HepG2 (cell line): ENCODE measurements around the gene BCAT1. TPM values are rescaled to one million over a fixed set of nuclear protein-coding genes. Genes with fewer than 3 reads are reported as not detected.

Source experiments
- AGO2 ChIP-seq: fragments of 200-400 bp; formaldehyde crosslinking; optimal IDR thresholded peaks from 2 replicates; pipeline ENCODE3; 2017; ENCODE audit warnings: mild to moderate bottlenecking, low read depth, low read length, moderate library complexity
- AKAP8 ChIP-seq: sonication (generic); formaldehyde crosslinking; IDR thresholded peaks from 2 replicates; pipeline ENCODE4 v1.5.1; 2020; ENCODE audit warnings: mild to moderate bottlenecking, missing genetic modification reagents
- BCL6 ChIP-seq: IDR thresholded peaks from 2 replicates; pipeline ENCODE4 v1.6.1; 2016; ENCODE audit warnings: missing genetic modification reagents, missing compliant biosample characterization
- CEBPB ChIP-seq: IDR thresholded peaks from 2 replicates; pipeline ENCODE4 v1.6.1; 2011; ENCODE audit warnings: low read depth, low read length, improper control_type of control experiment, borderline replicate concordance
- CREB3 ChIP-seq: sonication (generic); formaldehyde crosslinking; IDR thresholded peaks from 2 replicates; pipeline ENCODE4 v1.5.0; 2020; ENCODE audit warnings: missing genetic modification reagents
- CSRNP1 ChIP-seq: sonication (generic); formaldehyde crosslinking; IDR thresholded peaks from 2 replicates; pipeline ENCODE4 v1.8.1; 2023; ENCODE audit warnings: mild to moderate bottlenecking, missing genetic modification reagents
- DBP ChIP-seq: sonication (generic); formaldehyde crosslinking; IDR thresholded peaks from 2 replicates; pipeline ENCODE4 v1.4.0; 2020; ENCODE audit warnings: missing genetic modification reagents; ENCODE audit errors: not compliant biosample characterization
- DNMT1 ChIP-seq: sonication (generic); formaldehyde crosslinking; IDR thresholded peaks from 2 replicates; pipeline ENCODE4 v1.5.1; 2020; ENCODE audit warnings: mild to moderate bottlenecking, missing genetic modification reagents
- FOSL1 ChIP-seq: sonication (generic); formaldehyde crosslinking; IDR thresholded peaks from 2 replicates; pipeline ENCODE4 v1.9.0; 2021; ENCODE audit warnings: missing genetic modification reagents, borderline replicate concordance
- GATA4 ChIP-seq: sonication (generic); IDR thresholded peaks from 2 replicates; pipeline ENCODE4 v1.6.1; 2016; ENCODE audit warnings: antibody characterized with exemption, low read depth, borderline replicate concordance
- IRF2 ChIP-seq: IDR thresholded peaks from 2 replicates; pipeline ENCODE4 v1.6.1; 2018; ENCODE audit warnings: missing genetic modification reagents, missing compliant biosample characterization
- IRX3 ChIP-seq: sonication (generic); formaldehyde crosslinking; IDR thresholded peaks from 2 replicates; pipeline ENCODE4 v1.8.1; 2023; ENCODE audit warnings: mild to moderate bottlenecking, low read depth, missing genetic modification reagents, borderline replicate concordance
- KLF13 ChIP-seq: sonication (generic); formaldehyde crosslinking; IDR thresholded peaks from 2 replicates; pipeline ENCODE4 v1.4.0; 2020; ENCODE audit warnings: mild to moderate bottlenecking, missing genetic modification reagents
- KMT2A ChIP-seq: sonication (generic); formaldehyde crosslinking; IDR thresholded peaks from 2 replicates; pipeline ENCODE4 v1.4.0; 2020; ENCODE audit warnings: missing genetic modification reagents
- POGZ ChIP-seq: sonication (generic); formaldehyde crosslinking; IDR thresholded peaks from 2 replicates; pipeline ENCODE4 v1.4.0; 2020; ENCODE audit warnings: mild to moderate bottlenecking, missing genetic modification reagents
- RBM22 ChIP-seq: fragments of 200-400 bp; formaldehyde crosslinking; optimal IDR thresholded peaks from 2 replicates; pipeline ENCODE3; 2017; ENCODE audit warnings: mild to moderate bottlenecking, low read length, moderate library complexity
- TCF7L2 ChIP-seq: IDR thresholded peaks from 2 replicates; pipeline ENCODE4 v1.6.1; 2011; ENCODE audit warnings: mild to moderate bottlenecking, low read depth, low read length, moderate library complexity
- TFE3 ChIP-seq: IDR thresholded peaks from 2 replicates; pipeline ENCODE4 v1.6.1; 2016
- THAP11 ChIP-seq: IDR thresholded peaks from 2 replicates; pipeline ENCODE4 v1.6.1; 2016; ENCODE audit warnings: missing biosample characterization, missing genetic modification reagents
- UBTF ChIP-seq: sonication (generic); formaldehyde crosslinking; IDR thresholded peaks from 2 replicates; pipeline ENCODE4 v1.4.0; 2020; ENCODE audit warnings: mild to moderate bottlenecking, missing genetic modification reagents
- ZNF3 ChIP-seq: IDR thresholded peaks from 2 replicates; pipeline ENCODE4 v1.7.0; 2017; ENCODE audit warnings: inconsistent platforms
- ZNF430 ChIP-seq: sonication (generic); formaldehyde crosslinking; IDR thresholded peaks from 2 replicates; pipeline ENCODE4 v1.9.0; 2021; ENCODE audit warnings: mild to moderate bottlenecking, missing genetic modification reagents
- ZNF558 ChIP-seq: sonication (generic); formaldehyde crosslinking; IDR thresholded peaks from 2 replicates; pipeline ENCODE4 v1.9.0; 2022; ENCODE audit warnings: mild to moderate bottlenecking, missing genetic modification reagents, borderline replicate concordance
- ZNF563 ChIP-seq: sonication (generic); formaldehyde crosslinking; IDR thresholded peaks from 2 replicates; pipeline ENCODE4 v1.8.0; 2022; ENCODE audit warnings: mild to moderate bottlenecking, moderate library complexity, missing genetic modification reagents
- ZNF616 ChIP-seq: sonication (generic); formaldehyde crosslinking; IDR thresholded peaks from 2 replicates; pipeline ENCODE4 v1.5.0; 2020; ENCODE audit warnings: low read depth, mild to moderate bottlenecking, missing genetic modification reagents
- polyA plus RNA-seq, 8 experiments: library from polyadenylated mRNA; depleted of rRNA in 3 of 8; stranded (reverse) in 7 of 8; unstranded in 1 of 8; fragments of >200 nt; fragmentation: Illumina TruSeq in 4 of 8; extraction: Trizol in 4 of 8; gene quantifications; 2 replicates each; pipeline versions ENCODE4 v1.2.1 to v1.2.3, GENCODE V29; 2011 to 2016; ENCODE audit warnings: low read depth in 4 of 8, missing spikeins in 1 of 8, mixed read lengths in 1 of 8; ENCODE audit not compliant: insufficient read depth in 1 of 8
- total RNA-seq, 5 experiments: library from RNA; depleted of rRNA; stranded (reverse); fragments of >200 nt; fragmentation: Illumina TruSeq; extraction: Trizol; gene quantifications; 2 replicates each; pipeline ENCODE4 v1.2.3, GENCODE V29; 2016; ENCODE audit warnings: low read depth in 1 of 5

BCAT1 gene
- total and polyA plus RNA-seq, 2 of the 13 experiments (the other 11 are each of a cell fraction or from before 2014, with no cell fraction given): 8.0 to 75.5 TPM

- TF ChIP-seq DNMT1 (CRISPR knock-in tag): no peak
- no peak for TF ChIP-seq GATA4
- no peak for TF ChIP-seq ZNF563 (CRISPR knock-in tag)
- TF ChIP-seq ZNF558 (CRISPR knock-in tag): no peak
- TF ChIP-seq KLF13: no peak
- TF ChIP-seq IRF2 (CRISPR knock-in tag): 0 out of 2 replicates have a peak, but pooled peaks have one; percentile 18
- no peak for TF ChIP-seq IRX3 (CRISPR knock-in tag)
- TF ChIP-seq ZNF430: no peak
- TF ChIP-seq RBM22: peak; percentile 59
- no peak for TF ChIP-seq ZNF616 (CRISPR knock-in tag)
- no peak for TF ChIP-seq DBP
- no peak for TF ChIP-seq FOSL1 (CRISPR knock-in tag)
- no peak for TF ChIP-seq CSRNP1 (CRISPR knock-in tag)
- no peak for TF ChIP-seq AGO2
- TF ChIP-seq CEBPB: 0 out of 2 replicates have a peak, but pooled peaks have one; percentile 18
- no peak for TF ChIP-seq TCF7L2
- TF ChIP-seq AKAP8 (CRISPR knock-in tag): no peak
- TF ChIP-seq ZNF3: no peak
- TF ChIP-seq TFE3: peak; percentile 94
- TF ChIP-seq THAP11: peak; percentile 45
- no peak for TF ChIP-seq CREB3 (CRISPR knock-in tag)
- peak; percentile 55; the same call in 1 of the 2 replicates for TF ChIP-seq POGZ
- TF ChIP-seq KMT2A: 0 out of 2 replicates have a peak, but pooled peaks have one; percentile 21
- TF ChIP-seq BCL6 (CRISPR knock-in tag): no peak; the same call in 1 of the 2 replicates
- TF ChIP-seq UBTF (CRISPR knock-in tag): no peak
Observed at GRCh38 chr12:24911271-24911791, 37.6 kb downstream of the BCAT1 start (continued).
